K562 (cell line): ENCODE results near the gene IGF1R. TPM values are rescaled to one million over a fixed set of nuclear protein-coding genes. Genes with fewer than 3 reads are reported as not detected.

ENCODE experiments used
- ATAC-seq: fragments of 200-7000 bp; cut with Tn5 transposase; 3 replicates; pipeline ENCODE4 v1.9.1; 2020; ENCODE audit warnings: moderate library complexity
- BruUV-seq: library from RNA; stranded (reverse); fragments of 400-500 nt; replicated peaks from 2 replicates; lab custom pipeline; 2021; lab: Mats Ljungman, UMichigan
- CTCF ChIA-PET: fragments of 300-600 bp; formaldehyde crosslinking; extraction: SDS; loops from one replicate; lab custom pipeline; 2021; ENCODE audit warnings: low intra/inter-chr PET ratio; lab: Yijun Ruan, JAX
- POLR2A ChIA-PET: fragments of 300-600, 350-650 bp; sonication (Branson Sonifier 250); formaldehyde crosslinking; extraction: SDS; loops from one replicate; lab custom pipeline; 2021; ENCODE audit warnings: antibody characterized with exemption, inconsistent platforms; lab: Yijun Ruan, JAX
- DNase-seq, 4 experiments: peaks; one replicate each; pipeline versions ENCODE4 v3.0.0 to v3.0.0-alpha.2; 2011 to 2018; ENCODE audit warnings: low spot score in 3 of 4, mixed read lengths in 3 of 4; ENCODE audit errors: extremely low read depth in 1 of 4
- FAIRE-seq: peaks from 2 replicates; lab custom pipeline; 2011; peaks lifted over from hg19 to GRCh38; lab: Jason Lieb, UNC
- H2AFZ ChIP-seq: 2 replicates; pipeline ENCODE4 v1.6.0; 2011; ENCODE audit warnings: low read depth, low read length, control low read depth, inconsistent platforms
- H3K27ac ChIP-seq: fragments of 200-600 bp; 3 replicates; pipeline ENCODE4 v1.8.0; 2011; ENCODE audit warnings: low read depth, mild to moderate bottlenecking, control low read depth, inconsistent platforms, low read length, moderate library complexity, mixed read lengths; ENCODE audit errors: extremely low read depth
- H3K27me3 ChIP-seq, 2 experiments: fragments of 300-600 bp in 1 of 2; 2 replicates in 1 of 2; 3 replicates in 1 of 2; pipeline versions ENCODE4 v1.6.0 to v1.8.0; 2011; ENCODE audit warnings: inconsistent platforms in 2 of 2, low read length in 2 of 2, mild to moderate bottlenecking in 1 of 2, mixed read lengths in 1 of 2, moderate library complexity in 1 of 2; ENCODE audit not compliant: control insufficient read depth in 2 of 2, insufficient read depth in 2 of 2
- H3K36me3 ChIP-seq: fragments of 300-600 bp; 3 replicates; pipeline ENCODE4 v1.8.0; 2011; ENCODE audit warnings: mild to moderate bottlenecking, low read length, inconsistent platforms; ENCODE audit not compliant: control insufficient read depth, insufficient read depth
- H3K4me1 ChIP-seq, 2 experiments: fragments of 200-600 bp in 1 of 2; replicated peaks in 1 of 2; 2 replicates in 1 of 2; 3 replicates in 1 of 2; pipeline versions ENCODE4 v1.5.1 to v1.8.0; 2011; ENCODE audit warnings: inconsistent platforms in 2 of 2, low read length in 2 of 2, mild to moderate bottlenecking in 1 of 2, mixed read lengths in 1 of 2, moderate library complexity in 1 of 2; ENCODE audit not compliant: control insufficient read depth in 2 of 2, insufficient read depth in 2 of 2
- H3K4me2 ChIP-seq: 2 replicates; pipeline ENCODE4 v1.6.1; 2011; ENCODE audit warnings: low read length, control low read depth, inconsistent platforms, mixed read lengths; ENCODE audit not compliant: insufficient read depth
- H3K4me3 ChIP-seq: fragments of 200-600 bp; sonication (generic), shearing (Covaris generic); 2 replicates; pipeline ENCODE4 v1.5.1; 2016; ENCODE audit warnings: control low read depth, inconsistent platforms
- H3K79me2 ChIP-seq: fragments of 200-600 bp; 3 replicates; pipeline ENCODE4 v1.8.0; 2011; ENCODE audit warnings: low read length, inconsistent platforms; ENCODE audit not compliant: control insufficient read depth, insufficient read depth
- H3K9ac ChIP-seq, 2 experiments: 2 replicates each; pipeline versions ENCODE4 v1.6.0 to v1.6.1; 2011; ENCODE audit warnings: low read depth in 2 of 2, low read length in 2 of 2, control low read depth in 1 of 2, inconsistent platforms in 1 of 2, mild to moderate bottlenecking in 1 of 2, mixed read lengths in 1 of 2; ENCODE audit not compliant: insufficient read depth in 1 of 2
- H3K9me1 ChIP-seq: one replicate; pipeline ENCODE4 v1.6.0; 2011; ENCODE audit warnings: inconsistent platforms, mild to moderate bottlenecking, low read length, moderate library complexity; ENCODE audit not compliant: control insufficient read depth, insufficient read depth
- H3K9me3 ChIP-seq: replicated peaks from 2 replicates; pipeline ENCODE4 v1.5.1; 2011; ENCODE audit warnings: low read depth, low read length, inconsistent platforms; ENCODE audit not compliant: control insufficient read depth, insufficient read depth
- H4K20me1 ChIP-seq: replicated peaks from 2 replicates; pipeline ENCODE4 v1.6.1; 2011; ENCODE audit warnings: low read length, inconsistent platforms, mixed read lengths; ENCODE audit not compliant: control insufficient read depth, insufficient read depth
- ARHGAP35 ChIP-seq: fragments of 450-650 bp; IDR thresholded peaks from 2 replicates; pipeline ENCODE4 v1.6.1; 2018; ENCODE audit not compliant: partially characterized antibody
- ARID3A ChIP-seq: IDR thresholded peaks from 2 replicates; pipeline ENCODE4 v1.6.1; 2012; ENCODE audit warnings: low read depth, low read length, improper control_type of control experiment, borderline replicate concordance
- ATF2 ChIP-seq: sonication (generic); formaldehyde crosslinking; IDR thresholded peaks from 2 replicates; pipeline ENCODE4 v1.8.1; 2022; ENCODE audit warnings: missing genetic modification reagents
- CBX1 ChIP-seq: sonication (generic); IDR thresholded peaks from 2 replicates; pipeline ENCODE4 v1.6.1; 2016; ENCODE audit warnings: antibody characterized with exemption, low read depth, mild to moderate bottlenecking
- ESRRA ChIP-seq: fragments of 450-650 bp; IDR thresholded peaks from 2 replicates; pipeline ENCODE4 v1.6.1; 2014; ENCODE audit warnings: low read depth, mild to moderate bottlenecking, moderate library complexity, borderline replicate concordance
- EZH2 ChIP-seq: IDR thresholded peaks from 2 replicates; pipeline ENCODE4 v1.6.1; 2012; ENCODE audit warnings: low read depth, mild to moderate bottlenecking, inconsistent platforms, low read length, borderline replicate concordance
- GTF2E2 ChIP-seq: fragments of 200-800 bp; sonication (Bioruptor generic); IDR thresholded peaks from 2 replicates; pipeline ENCODE4 v1.6.1; 2016; ENCODE audit warnings: missing genetic modification characterization, missing compliant biosample characterization
- HDAC3 ChIP-seq: fragments of 450-650 bp; IDR thresholded peaks from 2 replicates; pipeline ENCODE4 v1.6.1; 2018; ENCODE audit warnings: borderline replicate concordance, mild to moderate bottlenecking, moderate library complexity; ENCODE audit not compliant: partially characterized antibody
- HMGN3 ChIP-seq: IDR thresholded peaks from 2 replicates; pipeline ENCODE4 v1.6.1; 2011; ENCODE audit warnings: borderline replicate concordance, low read depth, mild to moderate bottlenecking, mixed read lengths, low read length; ENCODE audit not compliant: insufficient read length; ENCODE audit errors: extremely low read depth
- JUND ChIP-seq, 2 experiments: IDR thresholded peaks; 2 replicates in 1 of 2; 3 replicates in 1 of 2; pipeline ENCODE4 v1.6.1; 2011; ENCODE audit warnings: borderline replicate concordance in 2 of 2, low read depth in 2 of 2, low read length in 2 of 2, improper control_type of control experiment in 1 of 2, missing biosample characterization in 1 of 2, missing genetic modification characterization in 1 of 2, missing genetic modification reagents in 1 of 2
- MLLT1 ChIP-seq, 2 experiments: fragments of 450-650 bp; IDR thresholded peaks; 2 replicates each; pipeline ENCODE4 v1.6.1; 2016
- NR2F6 ChIP-seq: fragments of 450-650 bp; formaldehyde crosslinking; IDR thresholded peaks from 2 replicates; pipeline ENCODE4 v1.4.0; 2020; ENCODE audit warnings: mild to moderate bottlenecking
- PCBP1 ChIP-seq: fragments of 200-400 bp; formaldehyde crosslinking; IDR thresholded peaks from 2 replicates; pipeline ENCODE4 v1.6.1; 2018; ENCODE audit warnings: mild to moderate bottlenecking, low read depth, low read length; ENCODE audit not compliant: poor library complexity, severe bottlenecking
- SMARCB1 ChIP-seq: IDR thresholded peaks from 2 replicates; pipeline ENCODE4 v1.6.1; 2011; ENCODE audit warnings: improper control_type of control experiment, low read depth; ENCODE audit not compliant: insufficient read length
- ZNF224 ChIP-seq: sonication (generic); formaldehyde crosslinking; IDR thresholded peaks from 2 replicates; pipeline ENCODE4 v1.8.0; 2022; ENCODE audit warnings: mild to moderate bottlenecking, missing genetic modification reagents
- ZNF232 ChIP-seq: sonication (generic); formaldehyde crosslinking; IDR thresholded peaks from 2 replicates; pipeline ENCODE4 v1.8.0; 2022; ENCODE audit warnings: mild to moderate bottlenecking, missing genetic modification reagents
- ZNF274 ChIP-seq: IDR thresholded peaks from 2 replicates; pipeline ENCODE4 v1.6.1; 2011; ENCODE audit warnings: low read depth, mild to moderate bottlenecking, low read length, moderate library complexity, borderline replicate concordance
- WGBS: fragments of 100-300 bp; shearing (Covaris generic); methylation state at CpG from one replicate; pipeline ENCODE4 v1.1.6; 2016; ENCODE audit warnings: low coverage, mixed read lengths; ENCODE audit not compliant: insufficient coverage; ENCODE audit errors: missing lambda C conversion rate; 5-methylcytosine and 5-hydroxymethylcytosine counted together
- in situ Hi-C: fragments of 300-500 bp; cut with MboI; formaldehyde crosslinking; loops from 4 replicates; pipeline ENCODE4 v1.15.0; 2018; ENCODE audit warnings: inconsistent platforms, mixed read lengths
- intact Hi-C: fragments of 100-400 bp; cut with micrococcal nuclease; formaldehyde crosslinking; loops from 2 replicates; pipeline ENCODE4 v1.14.2; 2022
- polyA plus RNA-seq, 8 experiments: library from polyadenylated mRNA; depleted of rRNA in 4 of 8; stranded (reverse) in 5 of 8; unstranded in 3 of 8; fragments of >200 nt; fragmentation: Nextera tagmentation in 2 of 8; fragmentation: Illumina TruSeq in 1 of 8; extraction: Ambion mirVana in 2 of 8; extraction: Trizol in 1 of 8; gene quantifications; 2 replicates each; pipeline versions ENCODE4 v1.2.1 to v1.2.3, GENCODE V29; 2011 to 2014; ENCODE audit warnings: inconsistent platforms in 1 of 8, missing spikeins in 1 of 8
- total RNA-seq, 7 experiments: library from RNA; depleted of rRNA in 6 of 7; stranded (reverse); fragments of >200 nt in 6 of 7; fragmentation: Illumina TruSeq in 2 of 7; extraction: Trizol in 2 of 7; gene quantifications; 2 replicates each; pipeline versions ENCODE4 v1.2.1 to v1.2.3, GENCODE V29; 2011 to 2021; ENCODE audit warnings: low replicate concordance in 1 of 7

The IGF1R gene
- total and polyA plus RNA-seq, 9 of the 15 experiments (the other 6 are each of a cell fraction or from before 2014, with no cell fraction given), result 0.35 to 8.0 (median 1.6) TPM

- Histone ChIP-seq H3K4me2 (no peak overlapping the region), H3K27ac (no peak overlapping the region), H3K27me3 (peaks cover 0 to 4% of the 10 kb centered on the region in 2 experiments; a peak in 3 of 5 replicates), H3K9me1 (no peaks in the 10 kb centered on the region), H2AFZ (no peak overlapping the region), H3K4me3 (no peak overlapping the region), H4K20me1 (no peaks in the 10 kb centered on the region), H3K4me1 (no peaks in the 10 kb centered on the region), H3K9me3 (no peaks in the 10 kb centered on the region), H3K9ac (no peak overlapping the region), H3K79me2 (no peaks in the 10 kb centered on the region), H3K36me3 (no peaks in the 10 kb centered on the region)
- POLR2A ChIA-PET, result no interaction called here
- no TSS peak for BruUV-seq
- DNase-seq (no peak), FAIRE-seq (no peak), ATAC-seq (no peak)
- intact Hi-C loops, result no loop called here
- CTCF ChIA-PET, result no interaction called here
- WGBS, result 0% methylated on average over 2 of the region's 2 CpGs
- in situ Hi-C loops, result no loop called here
- TF ChIP-seq EZH2, result no peak
- TF ChIP-seq ZNF274, result no peak
- no peak for TF ChIP-seq CBX1
- no peak for TF ChIP-seq ESRRA
- no peak for TF ChIP-seq MLLT1 (IDR thresholded peaks at IDR 0.05)
- no peak for TF ChIP-seq SMARCB1
- TF ChIP-seq JUND (IDR thresholded peaks at IDR 0.05; ENCODE audit: borderline replicate concordance, low read depth, low read length), result no peak
- TF ChIP-seq JUND (tag; IDR thresholded peaks at IDR 0.05; ENCODE audit: borderline replicate concordance, low read depth, low read length), result no peak
- TF ChIP-seq ARHGAP35, result no peak
- no peak for TF ChIP-seq PCBP1
- no peak for TF ChIP-seq ZNF232 (CRISPR knock-in tag)
- no peak for TF ChIP-seq NR2F6 (CRISPR knock-in tag)
- no peak for TF ChIP-seq ZNF224 (CRISPR knock-in tag)
- TF ChIP-seq ARID3A, result no peak
- TF ChIP-seq GTF2E2, result no peak
- no peak for TF ChIP-seq ATF2 (CRISPR knock-in tag)
- TF ChIP-seq HDAC3, result no peak
- TF ChIP-seq HMGN3, result no peak
Observed at GRCh38 chr15:98823012-98823458, 174.7 kb downstream of the IGF1R start.
